Right lung (tissue), 5 donors: ENCODE measurements around the gene HS6ST3. TPM values are rescaled to one million over a fixed set of nuclear protein-coding genes. Genes with fewer than 3 reads are reported as not detected.
"Not testable (repeated sequence)": the region's sequence is repeated elsewhere in the genome, so short reads cannot be mapped to it uniquely, and the experiment has no call there.

Source experiments
- DNase-seq, 2 donors: peaks; one replicate each; pipeline ENCODE4 v3.0.0-alpha.2; 2013
- polyA plus RNA-seq, 5 donors: library from polyadenylated mRNA; unstranded; fragments of 120-200 nt; gene quantifications; one replicate each; pipeline versions ENCODE4 v1.2.1 to v1.2.3, GENCODE V29; 2013; ENCODE audit warnings: inconsistent platforms in 1 of 5, low replicate concordance in 1 of 5; ENCODE audit not compliant: insufficient read length in 5 of 5, insufficient read depth in 1 of 5

The HS6ST3 gene
- polyA plus RNA-seq, 5 donors: 0.05 to 0.10 (median 0.07) TPM

DNA sequence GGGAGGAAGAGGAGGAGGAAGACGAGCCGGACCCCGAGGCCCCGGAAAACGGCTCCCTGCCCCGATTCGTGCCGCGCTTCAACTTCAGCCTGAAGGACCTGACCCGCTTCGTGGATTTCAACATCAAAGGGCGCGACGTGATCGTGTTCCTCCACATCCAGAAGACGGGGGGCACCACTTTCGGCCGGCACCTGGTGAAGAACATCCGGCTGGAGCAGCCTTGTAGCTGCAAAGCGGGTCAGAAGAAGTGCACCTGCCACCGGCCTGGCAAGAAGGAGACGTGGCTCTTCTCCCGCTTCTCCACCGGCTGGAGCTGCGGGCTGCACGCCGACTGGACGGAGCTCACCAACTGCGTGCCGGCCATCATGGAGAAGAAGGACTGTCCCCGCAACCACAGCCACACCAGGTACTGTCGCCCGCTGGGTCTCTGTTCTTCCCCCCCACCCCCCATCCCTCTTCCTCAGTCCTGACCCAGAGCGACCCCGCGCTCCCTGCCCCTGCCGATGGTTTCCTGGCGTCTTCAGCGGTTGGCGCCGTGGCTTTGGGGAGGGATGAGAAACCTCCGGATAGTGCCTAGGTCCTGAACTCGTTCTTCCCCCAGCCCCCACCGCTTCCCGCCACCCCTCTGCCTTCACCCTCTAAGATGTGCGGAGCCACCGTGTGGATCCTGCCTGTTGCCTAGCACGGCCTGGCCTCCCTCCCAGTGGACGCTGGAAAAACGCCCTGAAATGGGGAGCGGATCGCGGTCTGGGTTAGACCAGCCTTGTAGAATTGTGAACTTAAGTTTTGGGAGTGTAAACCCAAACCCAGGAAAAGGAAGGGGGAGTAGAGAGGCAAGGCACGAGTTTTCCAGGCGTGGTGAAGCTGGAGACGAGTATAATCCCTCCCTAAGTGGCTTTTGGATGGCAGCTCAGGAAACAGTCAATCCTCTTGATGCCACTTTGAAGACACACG lies 1.5 kb downstream of the HS6ST3 start:
- no peak for DNase-seq

DNA sequence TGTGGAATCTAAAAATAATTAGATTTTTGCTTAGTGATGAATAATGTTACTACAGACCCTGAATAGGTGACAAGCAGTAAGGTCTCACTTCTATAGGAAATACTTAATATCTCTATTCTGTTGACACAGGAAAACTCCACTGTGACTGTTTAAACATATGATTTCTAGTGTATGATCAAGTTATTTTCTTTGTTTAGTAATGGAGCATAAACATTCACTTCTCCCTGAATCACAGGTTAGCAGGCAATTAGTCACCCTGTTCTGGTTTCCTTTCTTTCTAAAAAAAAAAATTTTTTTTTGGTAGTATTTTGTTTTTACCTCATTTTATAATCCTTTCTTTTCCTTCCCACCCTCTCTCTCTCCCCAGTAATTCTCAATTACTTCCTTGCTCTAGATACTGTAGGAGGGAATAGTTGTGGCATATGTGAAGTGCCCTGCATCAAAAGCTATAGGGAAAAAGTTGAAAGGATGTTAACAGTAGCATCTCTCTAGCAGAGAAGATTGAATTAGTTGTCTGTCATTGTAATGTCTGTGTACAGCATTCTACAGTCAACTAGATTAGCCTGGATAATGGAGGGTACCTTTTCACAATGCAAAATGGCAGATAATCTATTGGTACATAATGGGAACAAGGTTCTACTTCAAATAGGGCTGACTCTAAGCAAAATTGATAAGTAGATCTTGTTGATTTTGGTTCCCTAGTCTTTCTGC lies 3.5 kb downstream of the HS6ST3 start:
- no peak for DNase-seq

DNA sequence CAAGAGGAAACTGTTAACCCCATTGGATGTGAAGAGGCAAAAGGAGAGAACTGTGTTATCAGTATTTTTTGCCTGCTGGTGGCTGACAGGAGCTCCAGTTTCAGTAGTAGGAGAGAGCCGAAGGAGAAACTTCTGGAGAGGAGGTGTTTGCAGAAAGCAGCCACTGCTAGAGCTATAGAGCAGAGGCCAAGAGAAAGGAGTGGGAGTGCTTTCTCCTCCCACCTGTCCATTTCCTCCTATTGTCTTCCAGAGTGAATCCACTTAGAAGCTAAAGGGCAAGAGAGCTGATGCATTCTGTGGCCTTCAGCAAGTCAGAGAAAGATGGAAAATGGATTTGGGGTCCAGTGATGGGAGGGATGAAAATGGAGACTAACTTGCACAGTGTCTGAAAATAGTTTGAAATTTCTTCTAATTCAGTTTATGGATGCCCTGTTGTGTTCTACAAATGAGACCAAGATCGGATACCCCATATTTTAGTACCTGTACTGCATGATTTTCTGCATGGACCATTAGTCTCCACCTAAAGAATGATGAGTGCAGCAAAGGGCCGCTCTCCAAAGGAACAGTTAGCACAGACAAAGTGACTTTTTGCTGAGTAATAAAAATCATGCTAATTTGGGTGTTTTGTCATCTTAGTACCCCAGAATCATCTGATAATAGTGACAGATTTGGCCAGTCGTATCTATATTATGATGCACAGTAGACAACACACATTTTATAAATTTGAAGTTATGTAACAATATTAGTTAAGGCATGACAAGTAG lies 10.7 kb downstream of the HS6ST3 start:
- DNase-seq: no peak

DNA sequence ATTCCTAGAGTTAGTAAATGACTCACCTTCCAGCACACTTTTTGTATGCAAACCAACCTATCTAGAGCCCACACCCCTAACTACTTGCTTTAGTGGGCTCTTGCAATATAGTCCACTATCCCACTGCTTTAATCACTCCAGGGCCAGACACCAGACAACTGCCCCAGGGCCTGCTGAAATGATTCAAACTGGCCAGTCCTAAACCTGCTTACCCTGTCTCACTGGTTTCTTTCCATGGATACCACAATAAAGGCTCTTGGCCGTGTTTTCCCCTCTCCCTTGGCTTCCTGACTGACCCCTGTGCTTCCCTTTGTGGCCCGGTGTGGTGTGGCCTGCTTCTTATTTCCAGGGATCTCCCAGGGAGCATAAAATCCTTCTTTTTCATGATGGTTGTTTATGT lies 14.6 kb downstream of the HS6ST3 start:
- no peak for DNase-seq

DNA sequence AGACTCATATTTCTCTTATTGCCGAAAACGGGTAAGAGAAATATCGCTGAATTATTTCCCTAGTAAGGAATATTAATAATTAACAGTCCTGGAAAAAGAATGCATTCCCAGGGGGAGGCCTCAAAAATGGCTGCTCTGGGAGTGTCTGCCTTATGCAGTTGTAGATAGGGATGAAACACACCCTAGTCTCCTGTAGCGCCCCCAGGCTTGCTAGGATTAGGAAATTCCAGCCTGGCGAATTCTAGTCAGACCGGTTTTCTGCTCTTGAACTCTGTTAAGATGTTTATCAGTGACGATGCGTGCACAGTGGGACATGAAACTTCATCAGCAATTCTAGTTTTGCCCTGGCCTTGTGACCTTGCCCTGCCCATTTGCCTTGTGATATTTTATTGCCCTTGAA lies 18.2 kb downstream of the HS6ST3 start:
- not testable (repeated sequence) for DNase-seq

DNA sequence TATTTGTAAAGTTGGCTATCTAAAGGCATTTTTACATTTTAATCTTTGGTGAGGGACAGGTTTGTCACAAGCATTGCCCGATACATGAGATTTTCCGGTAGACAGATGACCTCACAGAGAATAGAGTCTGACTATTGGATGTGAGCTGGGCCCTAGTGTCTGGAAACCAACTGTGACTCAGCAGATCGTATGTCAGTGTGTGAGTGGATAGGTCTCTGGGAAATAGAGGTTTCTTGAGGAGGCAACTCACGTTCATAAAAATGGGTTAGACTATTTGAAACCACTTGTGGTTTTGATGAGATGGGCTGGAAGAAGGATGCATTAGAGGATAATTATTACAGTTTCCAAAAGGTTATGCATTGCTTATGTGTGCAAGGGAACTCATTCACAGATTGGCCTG lies 19.2 kb downstream of the HS6ST3 start:
- no peak for DNase-seq

DNA sequence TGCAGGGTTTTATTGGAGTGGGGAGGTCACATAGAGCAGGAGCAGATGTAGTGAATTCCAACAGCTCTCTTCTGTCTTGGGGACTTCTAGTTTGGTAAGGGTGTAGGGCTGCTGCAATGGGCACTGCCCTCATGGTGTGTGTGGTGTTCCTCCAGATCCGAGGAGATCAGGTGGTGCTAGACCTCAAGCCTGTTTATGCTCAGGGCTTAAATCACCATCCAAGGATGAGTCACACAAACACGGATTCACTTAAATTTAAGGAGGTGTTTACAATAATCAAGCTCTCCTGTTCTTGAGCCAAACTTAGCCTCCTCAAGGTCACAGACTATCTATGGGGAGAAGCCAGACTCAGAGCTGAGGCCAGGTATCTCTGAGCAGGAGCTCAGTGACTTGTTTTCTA lies 23.0 kb downstream of the HS6ST3 start:
- no peak for DNase-seq

DNA sequence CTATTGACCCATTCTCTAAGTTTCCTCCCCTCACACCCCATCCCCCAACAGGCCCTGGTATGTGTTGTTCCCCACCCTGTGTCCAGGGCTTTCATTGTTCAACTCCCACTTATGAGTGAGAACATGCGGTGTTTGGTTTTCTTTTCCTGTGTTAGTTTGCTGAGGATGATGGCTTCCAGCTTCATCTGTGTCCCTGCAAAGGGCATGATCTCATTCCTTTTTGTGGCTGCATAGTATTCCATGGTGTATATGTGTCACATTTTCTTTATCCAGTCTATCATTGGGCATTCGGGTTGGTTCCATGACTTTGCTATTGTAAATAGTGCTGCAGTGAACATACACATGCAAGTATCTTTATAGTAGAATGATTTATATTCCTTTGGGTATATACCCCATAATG lies 25.5 kb downstream of the HS6ST3 start:
- not testable (repeated sequence) for DNase-seq

DNA sequence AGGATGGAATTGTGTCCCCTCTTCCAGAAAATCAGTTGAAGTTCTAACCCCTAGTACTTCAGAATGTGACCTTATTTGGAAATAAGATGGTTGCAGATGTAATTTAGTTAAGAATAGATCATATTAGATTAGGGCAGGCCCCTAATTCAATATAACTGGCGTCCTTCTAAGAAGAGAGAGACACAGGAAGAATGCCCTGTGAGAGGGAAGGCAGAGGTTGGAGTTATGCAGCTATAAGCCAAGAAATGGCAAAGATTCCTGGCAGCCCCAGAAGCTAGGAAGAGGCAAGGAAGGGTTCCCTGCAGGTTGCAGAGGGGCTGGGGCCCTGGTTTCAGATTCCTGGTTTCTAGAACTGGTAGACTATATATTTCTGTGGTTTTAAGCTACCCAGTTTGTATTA lies 30.0 kb downstream of the HS6ST3 start:
- no peak for DNase-seq

DNA sequence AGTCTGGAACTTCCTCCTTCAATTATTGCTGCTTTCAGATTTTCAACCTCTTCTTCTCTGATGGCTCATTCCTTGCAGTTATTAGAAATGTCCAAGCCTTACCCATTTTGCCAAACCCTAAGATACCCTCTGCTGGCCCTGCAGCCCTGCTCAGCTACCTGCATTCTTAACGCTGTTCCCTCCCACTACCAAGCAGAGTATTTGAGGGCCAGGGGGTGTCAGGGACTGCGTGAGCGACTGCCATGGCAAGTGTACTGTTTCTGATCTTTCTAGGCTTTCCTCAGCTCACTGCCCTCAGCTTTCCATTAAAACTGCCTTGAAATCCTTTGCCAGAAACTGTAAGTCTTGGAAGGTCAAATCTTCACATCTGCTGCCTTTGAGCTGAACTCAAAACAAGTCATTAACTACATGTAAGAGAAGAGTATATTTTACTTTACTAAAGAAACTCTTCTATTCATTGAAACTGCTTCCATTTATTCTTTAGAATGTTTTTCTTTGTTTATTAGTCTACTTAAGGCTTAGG lies 41.0 kb downstream of the HS6ST3 start:
- DNase-seq: peak; percentile 5 to 11

DNA sequence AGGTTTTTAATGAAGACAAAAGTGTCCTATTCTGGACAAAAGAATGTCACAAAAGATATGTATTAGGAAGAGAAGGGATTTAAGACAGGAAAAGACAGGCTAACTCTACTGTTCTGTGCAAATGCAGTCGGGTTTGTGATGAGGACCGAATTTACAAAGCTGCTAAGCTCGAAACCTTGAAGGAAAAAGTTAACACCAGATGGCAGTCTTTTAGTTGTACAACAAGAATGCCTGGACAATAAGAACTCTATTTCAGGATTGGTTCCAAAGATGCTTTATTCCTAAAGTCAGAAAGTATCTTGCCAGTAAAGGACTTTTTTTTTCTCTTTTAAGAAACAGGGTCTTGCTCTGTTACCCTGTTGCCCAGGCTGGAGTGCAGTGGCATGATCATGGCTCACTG lies 51.1 kb downstream of the HS6ST3 start:
- DNase-seq: peak in 1 of 2 donors; percentile 8

DNA sequence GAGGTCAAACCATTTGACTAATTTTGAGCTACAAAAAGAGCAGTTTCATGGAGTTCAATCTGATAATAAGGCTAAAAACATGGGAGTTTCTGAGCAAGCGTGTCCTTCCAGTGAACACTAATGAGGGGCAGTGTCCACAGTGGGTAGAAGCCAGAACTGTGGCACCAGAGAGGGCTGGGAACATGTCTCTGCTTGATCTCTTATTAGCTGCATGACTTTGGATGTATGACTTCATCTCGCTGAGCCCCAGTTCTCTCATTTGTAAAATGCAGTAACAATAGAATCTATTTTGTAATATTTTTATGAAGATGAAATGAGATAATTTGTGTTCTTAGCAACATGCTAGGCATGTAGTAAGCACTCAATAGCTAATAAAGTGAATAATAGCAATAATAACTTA lies 69.8 kb downstream of the HS6ST3 start:
- no peak for DNase-seq

DNA sequence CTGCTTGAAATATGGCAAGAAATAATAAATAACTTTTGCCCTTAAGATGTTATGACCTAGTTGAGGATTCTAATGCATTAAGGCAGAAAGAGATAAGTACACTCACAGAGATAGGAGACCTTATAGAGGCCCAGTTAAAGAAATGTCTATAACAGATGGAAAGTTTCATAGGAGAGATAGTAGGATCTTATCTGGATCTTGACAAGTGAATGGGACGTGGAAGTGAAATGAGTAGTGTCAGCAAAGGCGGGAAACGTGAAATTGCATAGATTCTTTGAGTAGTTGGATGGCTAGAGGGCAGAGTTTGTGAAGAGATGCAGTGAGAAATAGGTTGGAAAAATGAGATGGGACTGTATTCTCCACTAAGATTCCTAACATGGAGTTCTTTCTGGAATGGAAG lies 71.2 kb downstream of the HS6ST3 start:
- DNase-seq: no peak

DNA sequence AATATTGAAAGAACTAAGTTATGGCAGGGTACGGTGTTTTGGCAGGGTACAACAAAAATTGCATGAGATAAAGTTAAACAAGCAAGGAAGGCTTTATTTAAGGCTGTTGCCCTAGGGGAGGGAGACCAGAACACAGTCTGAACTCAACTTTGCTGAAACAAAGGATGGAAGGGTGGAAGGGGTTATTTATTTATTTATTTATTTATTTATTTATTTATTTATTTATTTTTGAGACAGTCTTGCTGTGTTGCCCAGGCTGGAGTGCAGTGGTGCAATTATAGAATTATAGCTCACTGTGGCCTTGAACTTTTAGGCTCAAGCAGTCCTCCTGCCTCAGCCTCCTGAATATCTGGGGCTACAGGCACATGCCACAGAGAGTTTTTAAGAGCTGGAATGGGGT lies 75.9 kb downstream of the HS6ST3 start:
- DNase-seq: no peak

DNA sequence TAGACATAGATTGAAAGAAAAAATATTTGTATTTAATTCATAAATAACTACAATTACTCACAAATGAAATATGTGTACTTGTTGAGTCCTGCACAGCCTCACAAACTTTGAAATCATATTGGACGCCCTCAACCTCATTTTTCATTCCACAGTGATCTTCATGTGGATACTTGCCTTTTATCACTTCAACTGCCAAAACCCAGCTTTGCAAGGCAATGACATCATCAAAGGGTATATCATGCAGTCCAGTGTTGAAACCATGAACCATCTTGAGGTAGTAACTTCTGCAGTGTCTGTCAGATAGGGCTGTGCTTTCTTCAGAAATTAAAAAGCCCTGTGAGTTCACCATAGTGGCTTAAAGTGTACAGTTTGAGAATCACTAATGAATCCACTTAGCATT lies 82.2 kb downstream of the HS6ST3 start:
- DNase-seq: no peak

DNA sequence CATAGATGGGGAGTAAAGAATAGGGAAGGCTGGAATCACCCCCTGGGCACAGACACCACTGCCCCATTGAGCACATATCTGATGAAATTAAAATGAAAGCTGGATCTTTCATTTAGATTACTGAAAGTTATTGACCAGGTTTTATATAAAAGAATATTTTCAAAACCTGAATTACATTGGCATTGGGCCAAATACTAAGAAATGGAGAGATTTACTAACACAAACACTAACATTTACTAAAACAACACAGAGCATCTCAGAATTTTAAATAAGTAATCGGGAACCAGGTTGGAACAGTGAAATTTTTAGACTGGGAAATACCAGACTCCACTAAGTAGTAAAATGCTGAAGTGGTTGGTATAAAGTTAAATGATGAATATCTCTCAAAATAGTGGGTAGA lies 88.9 kb downstream of the HS6ST3 start:
- DNase-seq: no peak

DNA sequence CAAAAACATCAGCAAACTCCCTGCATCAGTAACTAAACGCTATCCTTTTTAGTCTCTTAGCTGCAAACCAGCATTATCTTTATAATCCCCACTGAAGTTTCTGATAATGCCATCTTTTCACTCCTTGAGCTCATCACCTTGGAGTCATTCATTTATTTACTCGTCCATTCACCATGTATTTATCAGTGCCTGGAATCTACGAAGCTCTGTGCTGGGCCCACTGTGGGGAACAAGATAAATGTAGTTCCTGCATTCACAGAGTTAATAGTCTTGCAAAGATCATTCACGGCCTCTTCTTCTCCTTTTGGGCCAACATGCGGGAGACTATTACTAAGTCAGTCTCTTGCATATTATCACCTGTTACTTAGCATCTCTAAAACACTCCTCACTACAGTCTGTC lies 89.4 kb downstream of the HS6ST3 start:
- no peak for DNase-seq

DNA sequence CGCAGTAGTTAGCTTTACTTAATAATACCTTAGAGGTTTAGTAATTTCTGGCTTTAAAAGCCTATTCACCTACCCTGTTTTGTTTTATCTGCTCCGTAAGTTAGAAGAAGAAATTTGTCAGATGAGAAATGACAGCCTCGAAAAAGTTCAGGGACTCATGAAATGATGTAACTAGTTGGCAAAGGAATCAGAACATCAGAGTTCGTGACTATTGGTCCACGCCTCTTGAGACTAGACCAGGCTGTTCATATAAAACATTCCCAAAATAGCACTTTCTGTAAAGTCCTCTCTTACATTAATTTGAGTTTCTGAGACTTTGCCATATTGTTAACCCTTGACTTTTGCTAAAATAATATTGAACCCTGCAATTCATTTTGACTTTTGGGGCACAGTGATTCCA lies 92.0 kb downstream of the HS6ST3 start:
- no peak for DNase-seq

DNA sequence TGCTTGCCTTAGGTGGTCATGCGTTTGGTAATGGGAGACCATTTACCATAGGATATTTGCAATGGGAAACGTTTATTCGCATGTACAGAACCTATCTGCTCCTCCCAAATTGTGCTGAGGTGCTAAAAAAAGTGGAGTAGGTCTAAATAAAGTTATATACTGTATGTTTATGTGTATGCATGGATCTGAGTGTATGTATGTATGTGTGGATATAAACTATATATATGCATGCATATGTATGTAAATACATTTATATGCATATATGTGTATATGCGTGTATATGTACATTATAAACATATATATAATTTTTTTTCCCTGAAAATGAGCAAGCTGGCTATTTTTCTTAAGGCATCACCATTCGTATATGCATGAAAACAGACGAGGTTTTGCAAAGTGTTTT lies 95.9 kb downstream of the HS6ST3 start:
- DNase-seq: no peak

DNA sequence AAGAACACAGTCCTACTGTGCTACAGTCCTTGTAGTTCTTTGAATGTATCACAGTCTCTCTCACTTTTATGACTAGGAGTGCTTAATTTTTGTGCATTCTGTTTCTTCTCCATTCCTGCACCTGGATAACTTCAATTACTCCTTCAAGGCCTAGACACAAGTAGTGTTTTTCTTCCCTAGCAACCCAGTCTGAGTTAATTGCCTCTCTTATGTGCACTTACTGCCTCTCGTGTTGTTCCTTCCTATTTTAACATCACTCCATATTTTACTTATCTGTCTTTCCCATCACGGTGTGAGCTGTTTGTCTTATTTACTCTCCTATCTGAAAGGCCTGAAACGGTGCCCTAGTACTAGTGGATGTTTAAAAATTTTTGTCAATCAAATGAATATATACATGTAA lies 101.5 kb downstream of the HS6ST3 start:
- DNase-seq: no peak

DNA sequence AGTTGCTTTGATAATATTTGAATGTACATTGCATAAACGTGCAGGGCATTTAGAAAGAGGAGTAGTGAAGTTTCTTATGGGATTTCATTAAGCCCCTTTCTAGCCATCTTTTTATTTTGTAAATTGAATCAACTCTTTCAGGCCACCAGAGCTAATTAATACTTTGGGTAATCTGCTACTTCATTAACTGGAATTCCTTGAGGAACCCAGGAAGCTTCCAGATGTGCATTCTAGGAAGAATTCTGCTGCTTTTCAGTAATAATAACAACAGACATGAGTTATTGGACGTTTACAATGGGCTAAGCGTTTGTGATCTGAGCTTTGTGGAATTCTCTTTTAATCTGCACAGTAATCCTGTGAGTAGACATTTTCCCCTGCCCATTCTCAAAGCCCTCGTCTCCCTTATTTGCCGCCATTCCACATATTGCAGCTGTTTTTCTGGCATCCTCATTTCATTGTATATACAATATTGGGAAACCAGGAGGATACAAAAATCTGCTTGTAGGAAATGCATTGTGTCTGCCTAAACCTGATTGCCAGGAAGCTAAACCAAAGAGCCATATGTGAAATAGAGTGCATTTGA lies 103.9 kb downstream of the HS6ST3 start:
- peak; percentile 38 to 48 for DNase-seq

DNA sequence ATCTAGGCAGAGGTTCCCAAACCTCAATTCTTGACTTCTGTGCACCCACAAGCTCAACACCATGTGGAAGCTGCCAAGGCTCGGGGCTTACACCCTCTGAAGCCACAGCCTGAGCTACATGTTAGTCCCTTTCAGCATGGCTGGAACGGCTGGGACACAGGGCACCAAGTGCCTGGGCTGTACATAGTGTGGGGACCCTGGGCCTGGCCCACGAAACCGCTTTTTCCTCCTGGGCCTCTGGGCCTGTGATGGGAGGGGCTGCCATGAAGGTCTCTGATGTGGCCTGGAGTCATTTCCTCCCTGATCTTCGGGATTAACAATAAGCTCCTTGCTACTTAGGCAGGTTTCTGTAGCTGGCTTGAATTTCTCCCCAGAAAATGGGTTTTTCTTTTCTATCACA lies 108.1 kb downstream of the HS6ST3 start:
- no peak for DNase-seq
